Lower leg skin (tissue), 3 donors: ENCODE data around the gene GABRG3.

Experiments
- POLR2A ChIP-seq, 2 donors: fragments of 450-650 bp; IDR thresholded peaks; one replicate each; pipeline ENCODE4 v1.6.1; 2016 to 2017; ENCODE audit warnings: antibody characterized with exemption in 2 of 2, mild to moderate bottlenecking in 1 of 2, moderate library complexity in 1 of 2
- TF ChIP-seq, protein P1 (sequence below), 3 donors: fragments of 450-650 bp; IDR thresholded peaks; one replicate each; pipeline ENCODE4 v1.5.1; 2016; ENCODE audit warnings: antibody characterized with exemption in 3 of 3, mild to moderate bottlenecking in 3 of 3, moderate library complexity in 2 of 3

DNA sequence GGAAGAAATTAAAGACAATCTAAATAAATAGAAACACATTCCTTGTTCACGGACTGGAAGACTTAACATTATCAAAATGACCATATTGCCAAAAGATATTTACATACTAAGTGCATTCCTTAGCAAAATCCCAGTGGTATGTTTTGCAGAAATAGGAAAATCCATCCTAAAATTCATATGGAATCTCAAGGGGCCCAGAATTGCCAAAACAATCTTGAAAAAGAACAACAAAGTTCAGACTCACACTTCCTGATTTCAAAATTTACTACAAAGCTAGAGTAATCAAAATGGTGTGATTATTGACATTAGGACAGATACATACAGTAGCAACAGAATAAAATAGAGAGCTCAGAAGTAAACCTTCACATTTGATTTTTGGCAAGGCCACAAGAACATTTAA is 612.7 kb downstream of the GABRG3 start:
- TF ChIP-seq, protein P1, sequence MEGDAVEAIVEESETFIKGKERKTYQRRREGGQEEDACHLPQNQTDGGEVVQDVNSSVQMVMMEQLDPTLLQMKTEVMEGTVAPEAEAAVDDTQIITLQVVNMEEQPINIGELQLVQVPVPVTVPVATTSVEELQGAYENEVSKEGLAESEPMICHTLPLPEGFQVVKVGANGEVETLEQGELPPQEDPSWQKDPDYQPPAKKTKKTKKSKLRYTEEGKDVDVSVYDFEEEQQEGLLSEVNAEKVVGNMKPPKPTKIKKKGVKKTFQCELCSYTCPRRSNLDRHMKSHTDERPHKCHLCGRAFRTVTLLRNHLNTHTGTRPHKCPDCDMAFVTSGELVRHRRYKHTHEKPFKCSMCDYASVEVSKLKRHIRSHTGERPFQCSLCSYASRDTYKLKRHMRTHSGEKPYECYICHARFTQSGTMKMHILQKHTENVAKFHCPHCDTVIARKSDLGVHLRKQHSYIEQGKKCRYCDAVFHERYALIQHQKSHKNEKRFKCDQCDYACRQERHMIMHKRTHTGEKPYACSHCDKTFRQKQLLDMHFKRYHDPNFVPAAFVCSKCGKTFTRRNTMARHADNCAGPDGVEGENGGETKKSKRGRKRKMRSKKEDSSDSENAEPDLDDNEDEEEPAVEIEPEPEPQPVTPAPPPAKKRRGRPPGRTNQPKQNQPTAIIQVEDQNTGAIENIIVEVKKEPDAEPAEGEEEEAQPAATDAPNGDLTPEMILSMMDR (IDR thresholded peaks at IDR 0.05), result no peak
- no peak for TF ChIP-seq POLR2A (IDR thresholded peaks at IDR 0.05)
